ENCODE measurements around the gene RAB3IP. TPM values are rescaled to one million over a fixed set of nuclear protein-coding genes. Genes with fewer than 3 reads are reported as not detected.

The RAB3IP gene
- total RNA-seq, 4 donors from 2014 or later = 5.7 to 38.2 (median 12.7) TPM

GRCh38 chr12:69834147-69834546 lies 95.5 kb downstream of the RAB3IP start:
- Histone ChIP-seq H3K27ac (no peak overlapping the region), H3K36me3 (no peaks in the 10 kb centered on the region), H3K27me3 (no peaks in the 10 kb centered on the region), H3K9me3 (no peaks in the 10 kb centered on the region), H3K4me1 (no peaks in the 10 kb centered on the region), H3K4me3 (no peak overlapping the region)
- ATAC-seq = no peak
- WGBS, 2 donors (ENCODE audit: low coverage in 1 of 2) = 54 to 76% methylated on average over 2 of the region's 2 CpGs
- TF ChIP-seq POLR2AphosphoS5 (IDR thresholded peaks at IDR 0.05) = no peak
- TF ChIP-seq, protein P1, sequence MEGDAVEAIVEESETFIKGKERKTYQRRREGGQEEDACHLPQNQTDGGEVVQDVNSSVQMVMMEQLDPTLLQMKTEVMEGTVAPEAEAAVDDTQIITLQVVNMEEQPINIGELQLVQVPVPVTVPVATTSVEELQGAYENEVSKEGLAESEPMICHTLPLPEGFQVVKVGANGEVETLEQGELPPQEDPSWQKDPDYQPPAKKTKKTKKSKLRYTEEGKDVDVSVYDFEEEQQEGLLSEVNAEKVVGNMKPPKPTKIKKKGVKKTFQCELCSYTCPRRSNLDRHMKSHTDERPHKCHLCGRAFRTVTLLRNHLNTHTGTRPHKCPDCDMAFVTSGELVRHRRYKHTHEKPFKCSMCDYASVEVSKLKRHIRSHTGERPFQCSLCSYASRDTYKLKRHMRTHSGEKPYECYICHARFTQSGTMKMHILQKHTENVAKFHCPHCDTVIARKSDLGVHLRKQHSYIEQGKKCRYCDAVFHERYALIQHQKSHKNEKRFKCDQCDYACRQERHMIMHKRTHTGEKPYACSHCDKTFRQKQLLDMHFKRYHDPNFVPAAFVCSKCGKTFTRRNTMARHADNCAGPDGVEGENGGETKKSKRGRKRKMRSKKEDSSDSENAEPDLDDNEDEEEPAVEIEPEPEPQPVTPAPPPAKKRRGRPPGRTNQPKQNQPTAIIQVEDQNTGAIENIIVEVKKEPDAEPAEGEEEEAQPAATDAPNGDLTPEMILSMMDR (IDR thresholded peaks at IDR 0.05) = no peak
- TF ChIP-seq EP300 (IDR thresholded peaks at IDR 0.05) = no peak
- TF ChIP-seq POLR2A (IDR thresholded peaks at IDR 0.05) = no peak

DNA sequence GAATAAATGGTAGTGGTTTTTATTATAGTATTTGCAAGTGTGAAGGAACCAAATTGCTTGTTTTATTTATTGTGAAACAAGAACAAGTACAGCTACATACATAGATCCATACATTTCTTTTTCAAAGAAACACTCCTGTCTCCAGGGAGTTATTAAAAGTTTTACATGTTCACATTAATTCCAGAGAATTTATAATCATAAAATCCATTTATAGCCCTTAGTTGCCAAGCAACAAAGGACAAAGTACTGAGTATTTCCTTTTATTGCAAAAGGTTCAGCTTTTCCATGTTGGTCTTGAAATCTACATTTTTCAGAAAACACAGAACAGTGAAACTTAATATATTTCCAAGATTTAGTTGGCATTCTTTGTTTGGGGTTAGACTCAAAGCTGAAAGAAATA lies 95.9 kb downstream of the RAB3IP start:
- no peaks in the 10 kb centered on the region for H3K4me1 ChIP-seq
- H3K27me3 ChIP-seq = no peaks in the 10 kb centered on the region
- no peak for TF ChIP-seq EP300 (IDR thresholded peaks at IDR 0.05)
- TF ChIP-seq POLR2A (IDR thresholded peaks at IDR 0.05) = no peak
- TF ChIP-seq POLR2AphosphoS5 (IDR thresholded peaks at IDR 0.05) = no peak
- TF ChIP-seq, protein P1 (IDR thresholded peaks at IDR 0.05) = no peak
- no peaks in the 10 kb centered on the region for H3K36me3 ChIP-seq
- no peak overlapping the region for H3K27ac ChIP-seq
- H3K9me3 ChIP-seq = no peaks in the 10 kb centered on the region
- H3K4me3 ChIP-seq = no peak overlapping the region
- no peak for ATAC-seq

DNA sequence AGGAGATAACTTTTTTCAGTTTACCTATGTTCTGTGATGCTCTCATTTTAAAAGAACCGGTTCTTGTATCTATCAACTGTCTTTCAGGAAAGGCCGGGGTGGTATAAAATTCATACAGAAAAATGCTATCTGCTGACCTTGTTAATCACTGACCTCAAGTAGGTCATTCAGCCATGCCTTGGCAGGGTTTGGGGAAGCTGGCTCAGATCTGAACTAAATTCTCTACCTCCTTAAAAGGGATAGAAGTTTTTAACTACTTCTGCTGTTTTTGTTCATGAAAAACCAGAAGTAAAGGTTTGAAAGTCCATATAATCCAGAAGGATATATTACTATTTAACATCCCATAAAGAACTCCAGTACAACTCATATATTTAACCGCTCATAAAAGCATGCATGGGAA lies 96.4 kb downstream of the RAB3IP start:
- Histone ChIP-seq H3K4me1 (no peaks in the 10 kb centered on the region), H3K4me3 (no peak overlapping the region), H3K9me3 (no peaks in the 10 kb centered on the region), H3K27ac (no peak overlapping the region), H3K27me3 (no peaks in the 10 kb centered on the region), H3K36me3 (no peaks in the 10 kb centered on the region)
- ATAC-seq = no peak
- no peak for TF ChIP-seq POLR2A (IDR thresholded peaks at IDR 0.05)
- TF ChIP-seq EP300 (IDR thresholded peaks at IDR 0.05) = no peak
- no peak for TF ChIP-seq POLR2AphosphoS5 (IDR thresholded peaks at IDR 0.05)
- TF ChIP-seq, protein P1 (IDR thresholded peaks at IDR 0.05) = no peak
- 36 to 56% methylated on average over 3 of the region's 3 CpGs for WGBS, 2 donors (ENCODE audit: low coverage in 1 of 2)

DNA sequence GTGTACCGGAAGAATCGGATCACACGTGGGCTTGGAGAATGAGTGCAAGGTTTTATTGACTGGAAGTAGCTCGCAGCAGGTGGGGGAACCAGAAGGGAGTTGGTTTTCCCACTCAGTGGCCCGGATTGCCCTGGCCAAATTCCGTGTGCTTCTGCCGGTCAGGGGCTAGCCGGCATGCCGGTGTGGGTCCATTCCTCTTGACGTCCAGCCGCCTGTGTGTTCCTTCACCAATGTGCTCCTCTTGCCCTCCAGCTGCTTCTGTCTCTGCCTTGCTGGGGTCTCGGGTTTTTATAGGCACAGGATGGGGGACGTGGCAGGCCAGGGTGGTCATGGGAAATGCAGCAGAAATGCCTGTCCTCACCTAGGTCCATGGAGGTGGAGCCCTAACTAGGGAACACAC lies 97.4 kb downstream of the RAB3IP start:
- Histone ChIP-seq H3K4me1 (no peaks in the 10 kb centered on the region), H3K9me3 (no peaks in the 10 kb centered on the region), H3K36me3 (no peaks in the 10 kb centered on the region), H3K27me3 (no peaks in the 10 kb centered on the region), H3K27ac (no peak overlapping the region), H3K4me3 (no peak overlapping the region)
- WGBS, 2 donors (ENCODE audit: low coverage in 1 of 2) = 86 to 100% methylated on average over 2 to 3 of the region's 13 CpGs
- TF ChIP-seq POLR2AphosphoS5 (IDR thresholded peaks at IDR 0.05) (no peak), POLR2A (IDR thresholded peaks at IDR 0.05) (no peak), EP300 (IDR thresholded peaks at IDR 0.05) (no peak)
- TF ChIP-seq, protein P1 (IDR thresholded peaks at IDR 0.05) = no peak
- ATAC-seq = no peak

- H3K4me1 ChIP-seq = no peaks in the 10 kb centered on the region
- ATAC-seq = no peak
- 92 to 96% methylated on average over 3 to 4 of the region's 4 CpGs for WGBS, 2 donors (ENCODE audit: low coverage in 1 of 2)
- H3K4me3 ChIP-seq = no peak overlapping the region
- no peaks in the 10 kb centered on the region for H3K27me3 ChIP-seq
- no peak overlapping the region for H3K27ac ChIP-seq
- no peak for TF ChIP-seq POLR2AphosphoS5 (IDR thresholded peaks at IDR 0.05)
- TF ChIP-seq, protein P1 (IDR thresholded peaks at IDR 0.05) = no peak
- no peaks in the 10 kb centered on the region for H3K9me3 ChIP-seq
- no peaks in the 10 kb centered on the region for H3K36me3 ChIP-seq
These were observed 98.5 kb downstream of the RAB3IP start for GRCh38 chr12:69837191-69837590.
